DND-41 (cell line): ENCODE measurements around the gene ASPSCR1.

ENCODE experiments used
- EZH2 ChIP-seq: IDR thresholded peaks from 3 replicates; pipeline ENCODE4 v1.6.1; 2012; ENCODE audit warnings: borderline replicate concordance, low read depth, mild to moderate bottlenecking, moderate library complexity, low read length, inconsistent platforms; ENCODE audit not compliant: severe bottlenecking
- TF ChIP-seq, protein P1 (sequence below): IDR thresholded peaks from 2 replicates; pipeline ENCODE4 v1.5.1; 2012; ENCODE audit warnings: borderline replicate concordance, low read length, moderate library complexity, mild to moderate bottlenecking; ENCODE audit not compliant: poor library complexity, severe bottlenecking; ENCODE audit errors: extremely low read depth

DNA sequence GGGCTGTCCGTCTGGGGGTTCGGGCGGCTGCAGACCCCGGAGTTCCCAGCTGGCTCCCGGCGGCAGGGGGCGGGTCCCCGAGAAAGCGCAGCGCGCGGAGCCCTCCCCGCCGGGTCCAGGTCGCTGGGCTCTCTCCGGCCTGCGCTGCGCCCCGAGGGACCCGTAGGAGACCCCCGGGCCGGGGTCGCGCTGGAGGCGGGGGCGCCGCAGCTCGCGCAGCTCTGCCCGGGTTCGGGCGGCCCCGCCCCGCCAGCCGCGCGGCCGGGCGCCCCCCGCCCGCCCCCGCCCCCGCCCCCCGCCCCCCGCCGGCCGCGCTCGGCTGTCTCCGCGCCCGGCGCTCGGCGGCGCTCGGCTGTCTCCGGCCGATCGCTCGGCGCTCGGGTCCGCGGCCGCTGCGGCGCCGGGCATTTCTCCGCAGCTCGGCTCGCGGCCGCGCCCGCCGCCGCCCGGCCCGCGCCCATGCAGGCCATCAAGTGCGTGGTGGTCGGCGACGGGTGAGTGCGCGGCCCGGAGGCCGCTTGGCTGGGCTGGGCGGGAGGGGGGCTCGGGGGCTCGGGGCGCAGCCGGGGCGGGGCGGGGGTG lies 54.0 kb downstream of the ASPSCR1 start, which contains the start of gene RAC3:
- TF ChIP-seq, protein P1, sequence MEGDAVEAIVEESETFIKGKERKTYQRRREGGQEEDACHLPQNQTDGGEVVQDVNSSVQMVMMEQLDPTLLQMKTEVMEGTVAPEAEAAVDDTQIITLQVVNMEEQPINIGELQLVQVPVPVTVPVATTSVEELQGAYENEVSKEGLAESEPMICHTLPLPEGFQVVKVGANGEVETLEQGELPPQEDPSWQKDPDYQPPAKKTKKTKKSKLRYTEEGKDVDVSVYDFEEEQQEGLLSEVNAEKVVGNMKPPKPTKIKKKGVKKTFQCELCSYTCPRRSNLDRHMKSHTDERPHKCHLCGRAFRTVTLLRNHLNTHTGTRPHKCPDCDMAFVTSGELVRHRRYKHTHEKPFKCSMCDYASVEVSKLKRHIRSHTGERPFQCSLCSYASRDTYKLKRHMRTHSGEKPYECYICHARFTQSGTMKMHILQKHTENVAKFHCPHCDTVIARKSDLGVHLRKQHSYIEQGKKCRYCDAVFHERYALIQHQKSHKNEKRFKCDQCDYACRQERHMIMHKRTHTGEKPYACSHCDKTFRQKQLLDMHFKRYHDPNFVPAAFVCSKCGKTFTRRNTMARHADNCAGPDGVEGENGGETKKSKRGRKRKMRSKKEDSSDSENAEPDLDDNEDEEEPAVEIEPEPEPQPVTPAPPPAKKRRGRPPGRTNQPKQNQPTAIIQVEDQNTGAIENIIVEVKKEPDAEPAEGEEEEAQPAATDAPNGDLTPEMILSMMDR, result no peak
- TF ChIP-seq EZH2, result no peak
